ENCODE data around the gene TP63.

The TP63 gene

GRCh38 chr3:189778340-189778950, 147.3 kb downstream of the TP63 start:
- TF ChIP-seq ZFX (IDR thresholded peaks at IDR 0.05) = no peak
- no peak for TF ChIP-seq CTCF (conservative IDR thresholded peaks at IDR 0.05)
- no peak overlapping the region for H3K27ac ChIP-seq

GRCh38 chr3:189779166-189779565, 148.0 kb downstream of the TP63 start:
- no peak for TF ChIP-seq ZFX (IDR thresholded peaks at IDR 0.05)
- TF ChIP-seq CTCF (conservative IDR thresholded peaks at IDR 0.05) = no peak
- H3K27ac ChIP-seq = no peak overlapping the region

DNA sequence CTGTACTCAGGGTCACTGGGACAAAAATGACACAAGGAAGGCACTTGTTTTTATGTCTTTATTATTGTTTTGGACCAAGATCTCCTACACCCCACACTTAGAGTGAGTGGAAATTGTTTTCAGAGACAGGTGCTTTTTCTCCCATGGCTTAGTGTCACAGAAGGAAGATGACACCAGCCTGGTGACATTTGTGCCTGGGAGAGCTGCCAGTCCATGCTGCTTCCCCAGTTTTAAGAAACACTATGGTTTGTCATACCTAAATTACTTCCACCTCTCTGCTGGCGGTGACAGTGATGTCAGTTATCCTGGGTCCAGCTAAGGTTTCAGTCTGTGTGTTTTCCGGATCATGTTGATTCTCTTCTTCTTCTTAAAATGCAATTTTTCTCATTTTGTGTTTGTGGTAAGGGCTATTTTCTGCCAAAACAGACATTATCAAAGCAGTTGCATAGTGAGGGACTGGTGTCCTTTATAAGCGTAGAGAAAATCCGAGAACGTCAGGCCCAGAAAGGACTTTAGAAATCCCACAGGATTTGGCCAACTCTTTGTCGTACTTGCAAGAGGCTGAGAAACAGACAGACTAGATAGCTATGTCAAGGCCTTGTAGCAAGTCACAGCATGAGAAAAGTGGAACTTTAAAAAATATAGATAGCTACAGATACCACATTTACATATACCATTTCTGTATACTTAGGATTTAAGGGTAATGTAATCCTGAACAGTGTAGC, 149.5 kb downstream of the TP63 start:
- TF ChIP-seq ZFX (IDR thresholded peaks at IDR 0.05) = no peak
- H3K27ac ChIP-seq = no peak overlapping the region

- H3K27ac ChIP-seq = no peak overlapping the region
Measured at GRCh38 chr3:189781415-189781814, 150.2 kb downstream of the TP63 start.

GRCh38 chr3:189786479-189787064, 155.4 kb downstream of the TP63 start:
- no peak overlapping the region for H3K27ac ChIP-seq
- TF ChIP-seq ZFX (IDR thresholded peaks at IDR 0.05) (no peak), CTCF (conservative IDR thresholded peaks at IDR 0.05) (peak; percentile 46)

More at GRCh38 chr3:189781415-189781814, 150.2 kb downstream of the TP63 start:
- TF ChIP-seq CTCF (conservative IDR thresholded peaks at IDR 0.05) = no peak
- no peak for TF ChIP-seq ZFX (IDR thresholded peaks at IDR 0.05)

DNA sequence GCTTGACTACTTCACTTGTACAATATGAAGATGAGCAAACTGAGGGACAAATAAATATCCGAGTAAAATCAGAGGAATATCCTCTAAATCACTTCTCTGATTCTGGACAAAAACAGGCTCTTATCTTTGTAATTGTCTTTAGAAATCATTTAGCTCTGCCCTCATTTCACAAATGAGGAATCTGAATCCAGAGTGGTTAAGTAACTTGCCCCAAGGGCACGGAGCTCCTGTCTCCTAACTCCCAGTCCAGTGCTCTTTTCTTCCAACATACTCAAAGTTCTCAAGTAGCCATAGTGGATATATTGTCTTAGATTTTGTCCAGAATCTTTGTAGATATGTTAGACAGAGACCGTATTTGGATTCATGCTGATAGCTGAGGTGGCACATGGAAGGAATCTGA, 156.0 kb downstream of the TP63 start:
- no peak overlapping the region for H3K27ac ChIP-seq
- TF ChIP-seq ZFX (IDR thresholded peaks at IDR 0.05) (no peak), CTCF (conservative IDR thresholded peaks at IDR 0.05) (no peak; the same call in 1 of the 2 replicates)

- H3K27ac ChIP-seq = no peak overlapping the region
- no peak for TF ChIP-seq CTCF (conservative IDR thresholded peaks at IDR 0.05)
- TF ChIP-seq ZFX (IDR thresholded peaks at IDR 0.05) = no peak
Measured at GRCh38 chr3:189787632-189788031, 156.4 kb downstream of the TP63 start.

Data from C4-2B (cell line).